PFSK-1 (cell line): ENCODE results near the gene GLYATL2.

ENCODE experiments used
- FOXP2 ChIP-seq: optimal IDR thresholded peaks from 2 replicates; pipeline ENCODE3; 2011; ENCODE audit warnings: borderline replicate concordance, control low read depth, inconsistent platforms; ENCODE audit not compliant: insufficient read depth; ENCODE audit errors: extremely low read length, extremely low read depth
- POLR2AphosphoS5 ChIP-seq: IDR thresholded peaks from 2 replicates; pipeline ENCODE4 v1.6.1; 2012; ENCODE audit warnings: low read depth, mild to moderate bottlenecking, control low read depth, low read length, moderate library complexity
- SIN3A ChIP-seq: IDR thresholded peaks from 2 replicates; pipeline ENCODE4 v1.6.1; 2012; ENCODE audit warnings: mild to moderate bottlenecking, low read length, moderate library complexity, borderline replicate concordance; ENCODE audit not compliant: insufficient read depth
- TAF1 ChIP-seq: IDR thresholded peaks from 2 replicates; pipeline ENCODE4 v1.6.1; 2012; ENCODE audit warnings: low read length, control low read depth, borderline replicate concordance; ENCODE audit not compliant: insufficient read depth
- TF ChIP-seq, protein P1 (sequence below), 2 experiments: IDR thresholded peaks; 2 replicates each; pipeline versions ENCODE4 v1.6.1 to v1.8.0; 2011 to 2012; ENCODE audit warnings: low read depth in 2 of 2, low read length in 2 of 2, control low read depth in 1 of 2, inconsistent platforms in 1 of 2, mild to moderate bottlenecking in 1 of 2, moderate library complexity in 1 of 2; ENCODE audit not compliant: insufficient read depth in 1 of 2

The GLYATL2 gene

DNA sequence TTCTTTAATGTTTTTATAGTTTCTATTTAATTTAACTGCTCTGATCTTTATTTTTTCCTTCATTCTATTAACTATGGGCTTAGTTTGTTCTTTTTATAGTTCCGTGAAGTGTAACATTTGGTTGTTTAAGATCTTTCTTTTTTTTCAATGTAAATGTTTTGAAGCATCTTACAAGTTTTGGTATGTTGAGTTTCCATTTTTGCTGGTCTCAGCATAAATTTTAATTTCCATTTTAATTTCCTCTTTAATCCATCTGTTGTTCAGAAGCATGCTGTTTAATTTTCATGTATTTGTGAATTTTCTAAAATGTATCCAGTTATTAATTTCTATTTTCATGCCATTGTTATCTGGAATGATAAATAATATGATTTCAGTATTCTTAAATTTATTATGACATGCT is 17.0 kb upstream of the GLYATL2 start:
- TF ChIP-seq TAF1 (no peak), FOXP2 (no peak), SIN3A (no peak), POLR2AphosphoS5 (no peak)
- TF ChIP-seq, protein P1, sequence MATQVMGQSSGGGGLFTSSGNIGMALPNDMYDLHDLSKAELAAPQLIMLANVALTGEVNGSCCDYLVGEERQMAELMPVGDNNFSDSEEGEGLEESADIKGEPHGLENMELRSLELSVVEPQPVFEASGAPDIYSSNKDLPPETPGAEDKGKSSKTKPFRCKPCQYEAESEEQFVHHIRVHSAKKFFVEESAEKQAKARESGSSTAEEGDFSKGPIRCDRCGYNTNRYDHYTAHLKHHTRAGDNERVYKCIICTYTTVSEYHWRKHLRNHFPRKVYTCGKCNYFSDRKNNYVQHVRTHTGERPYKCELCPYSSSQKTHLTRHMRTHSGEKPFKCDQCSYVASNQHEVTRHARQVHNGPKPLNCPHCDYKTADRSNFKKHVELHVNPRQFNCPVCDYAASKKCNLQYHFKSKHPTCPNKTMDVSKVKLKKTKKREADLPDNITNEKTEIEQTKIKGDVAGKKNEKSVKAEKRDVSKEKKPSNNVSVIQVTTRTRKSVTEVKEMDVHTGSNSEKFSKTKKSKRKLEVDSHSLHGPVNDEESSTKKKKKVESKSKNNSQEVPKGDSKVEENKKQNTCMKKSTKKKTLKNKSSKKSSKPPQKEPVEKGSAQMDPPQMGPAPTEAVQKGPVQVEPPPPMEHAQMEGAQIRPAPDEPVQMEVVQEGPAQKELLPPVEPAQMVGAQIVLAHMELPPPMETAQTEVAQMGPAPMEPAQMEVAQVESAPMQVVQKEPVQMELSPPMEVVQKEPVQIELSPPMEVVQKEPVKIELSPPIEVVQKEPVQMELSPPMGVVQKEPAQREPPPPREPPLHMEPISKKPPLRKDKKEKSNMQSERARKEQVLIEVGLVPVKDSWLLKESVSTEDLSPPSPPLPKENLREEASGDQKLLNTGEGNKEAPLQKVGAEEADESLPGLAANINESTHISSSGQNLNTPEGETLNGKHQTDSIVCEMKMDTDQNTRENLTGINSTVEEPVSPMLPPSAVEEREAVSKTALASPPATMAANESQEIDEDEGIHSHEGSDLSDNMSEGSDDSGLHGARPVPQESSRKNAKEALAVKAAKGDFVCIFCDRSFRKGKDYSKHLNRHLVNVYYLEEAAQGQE (IDR thresholded peaks at IDR 0.05; ENCODE audit: insufficient read depth in 1 of 2, low read depth in 2 of 2, low read length in 2 of 2): no peak

DNA sequence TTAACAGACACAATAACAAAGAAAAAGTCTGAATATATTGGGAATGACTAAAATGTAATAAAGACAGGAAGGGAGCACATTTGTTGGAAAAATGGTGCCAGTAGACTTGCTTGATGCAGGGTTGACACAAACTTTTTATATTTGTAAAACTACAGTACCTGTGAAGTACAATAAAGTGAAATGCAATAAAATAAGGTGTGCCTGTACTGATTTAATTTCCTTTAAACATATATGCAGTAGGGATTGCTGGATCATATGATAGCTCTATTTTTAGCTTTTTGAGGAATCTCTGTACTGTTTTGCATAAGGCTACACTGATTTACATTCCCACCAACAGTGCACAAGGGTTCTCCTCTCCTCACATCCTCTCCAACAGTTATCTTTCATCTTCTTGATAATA is 12.3 kb upstream of the GLYATL2 start:
- TF ChIP-seq FOXP2 (no peak), SIN3A (no peak), TAF1 (no peak), POLR2AphosphoS5 (no peak)
- TF ChIP-seq, protein P1 (IDR thresholded peaks at IDR 0.05; ENCODE audit: insufficient read depth in 1 of 2, low read depth in 2 of 2, low read length in 2 of 2): no peak

DNA sequence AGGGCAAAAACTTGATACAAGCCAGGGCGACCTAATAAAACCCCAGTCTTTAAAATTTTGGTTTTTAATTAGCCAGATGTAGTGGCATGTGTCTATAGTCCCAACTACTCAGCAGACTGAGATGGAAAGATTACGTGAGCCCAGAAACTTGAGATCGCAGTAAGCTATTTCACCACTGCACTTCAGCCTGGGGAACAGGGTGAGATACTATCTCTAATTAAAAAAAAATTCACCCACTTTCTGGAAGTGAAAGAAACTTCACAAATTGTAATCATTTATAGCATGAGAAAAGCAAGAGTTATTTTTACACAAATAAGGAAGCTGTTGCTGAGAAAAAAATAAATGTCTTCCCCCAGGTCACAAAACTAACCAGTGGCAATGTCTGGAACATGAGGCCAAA is 882 bp upstream of the GLYATL2 start:
- TF ChIP-seq POLR2AphosphoS5 (no peak), TAF1 (no peak), FOXP2 (no peak), SIN3A (no peak)
- TF ChIP-seq, protein P1 (IDR thresholded peaks at IDR 0.05; ENCODE audit: insufficient read depth in 1 of 2, low read depth in 2 of 2, low read length in 2 of 2): no peak

DNA sequence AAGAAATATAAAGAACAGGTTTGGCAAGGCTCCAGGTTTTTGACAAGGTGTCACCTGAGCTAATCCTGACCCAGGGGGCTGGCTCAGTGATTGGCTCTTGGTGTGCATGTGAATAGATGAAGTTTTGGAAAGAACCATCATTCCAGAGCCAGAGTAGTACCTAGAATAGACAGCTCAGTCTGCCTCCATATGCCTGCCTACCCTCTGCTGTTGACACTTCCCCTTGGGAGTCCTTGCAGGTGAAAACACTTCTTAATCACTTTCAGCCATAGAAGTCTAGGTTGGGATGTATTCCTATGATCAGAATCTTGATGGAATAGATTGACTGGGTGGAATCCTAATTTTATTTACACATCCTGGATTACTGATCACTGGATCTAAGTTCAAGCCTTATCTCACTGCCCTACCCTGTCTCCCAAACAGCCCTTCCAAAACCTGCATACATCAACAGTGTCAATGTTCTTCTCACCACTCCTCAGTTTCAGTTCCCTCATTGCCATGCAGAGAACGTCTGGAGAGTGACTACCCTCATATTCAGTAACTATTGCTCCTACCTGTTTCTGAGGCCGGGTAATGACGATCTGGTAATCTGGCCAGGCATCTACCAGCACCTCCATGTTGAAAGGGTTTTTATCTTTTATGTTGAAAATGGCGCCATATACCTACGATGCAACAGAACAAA is 6.7 kb downstream of the GLYATL2 start:
- no peak for TF ChIP-seq POLR2AphosphoS5
- TF ChIP-seq FOXP2: no peak
- TF ChIP-seq, protein P1 (IDR thresholded peaks at IDR 0.05; ENCODE audit: insufficient read depth in 1 of 2, low read depth in 2 of 2, low read length in 2 of 2): no peak
- TF ChIP-seq TAF1: no peak
- no peak for TF ChIP-seq SIN3A
